Stimulated activated CD4-positive, alpha-beta T cell treated with anti-CD3 and anti-CD28 coated beads, Interleukin-2, amount 100 ng/mL, for 48 hours (primary cell): ENCODE measurements around the gene MARCHF3.
A peak's percentile ranks its signal among the peaks of the same experiment; 100 is the strongest.
"Not testable (repeated sequence)": the region's sequence is repeated elsewhere in the genome, so short reads cannot be mapped to it uniquely, and the experiment has no call there.

Source experiments
- DNase-seq, 2 donors: peaks; one replicate each; pipeline ENCODE4 v3.0.0-alpha.2; 2020

The MARCHF3 gene

DNA sequence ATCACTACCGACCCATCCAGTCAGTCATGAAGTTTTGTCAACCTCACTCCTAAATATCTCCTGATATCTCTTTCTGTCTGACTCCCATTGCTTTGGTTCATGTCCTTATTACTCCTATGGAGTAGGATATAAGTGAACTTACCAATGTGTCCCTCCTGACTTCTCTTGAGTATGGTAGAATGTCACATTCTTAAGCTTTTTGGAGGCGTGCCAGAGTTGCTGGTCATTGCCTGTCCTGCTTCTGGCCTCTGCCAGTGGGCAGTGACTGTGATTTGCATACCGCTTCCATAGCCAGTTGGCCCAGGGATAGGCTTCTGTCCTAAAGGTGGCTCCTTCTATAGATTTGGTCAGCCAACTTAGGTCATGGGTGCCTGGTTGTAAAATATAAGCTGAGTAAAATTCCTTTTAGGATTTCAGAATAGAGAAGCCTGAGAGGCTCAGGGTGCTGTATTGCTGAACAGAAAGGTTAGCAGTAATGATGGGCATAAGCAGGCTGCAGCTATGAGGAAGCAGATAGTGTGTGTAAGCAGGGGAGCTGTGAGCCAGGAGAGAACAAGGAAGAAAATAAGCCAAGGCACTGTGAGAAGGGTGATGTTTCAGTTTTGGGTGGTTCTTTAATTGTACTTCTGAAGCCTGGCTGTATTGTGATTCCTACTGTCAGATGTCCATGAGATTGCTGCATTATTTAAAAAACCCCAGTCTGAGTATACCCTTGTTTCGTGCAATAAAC, 16.1 kb upstream of the MARCHF3 start:
- DNase-seq: no peak

DNA sequence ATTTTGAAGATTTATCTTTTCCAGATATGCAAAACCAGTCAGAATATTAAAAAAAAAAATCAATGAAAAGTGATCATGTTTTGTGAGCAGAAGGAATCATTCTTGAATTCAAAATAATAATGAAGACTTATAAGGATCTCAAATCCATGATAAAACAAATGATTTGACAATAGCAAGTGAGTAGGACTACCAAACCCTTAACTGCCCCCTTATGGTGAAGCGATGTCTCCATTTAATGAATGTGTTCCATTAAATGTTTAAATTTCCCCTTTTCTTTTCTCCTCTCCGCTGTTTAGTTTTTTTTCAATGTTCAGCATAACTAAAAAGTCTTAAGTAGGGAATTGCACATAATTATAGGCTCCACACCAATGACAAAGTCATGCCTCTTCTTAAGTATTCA, 12.2 kb upstream of the MARCHF3 start:
- no peak for DNase-seq

DNA sequence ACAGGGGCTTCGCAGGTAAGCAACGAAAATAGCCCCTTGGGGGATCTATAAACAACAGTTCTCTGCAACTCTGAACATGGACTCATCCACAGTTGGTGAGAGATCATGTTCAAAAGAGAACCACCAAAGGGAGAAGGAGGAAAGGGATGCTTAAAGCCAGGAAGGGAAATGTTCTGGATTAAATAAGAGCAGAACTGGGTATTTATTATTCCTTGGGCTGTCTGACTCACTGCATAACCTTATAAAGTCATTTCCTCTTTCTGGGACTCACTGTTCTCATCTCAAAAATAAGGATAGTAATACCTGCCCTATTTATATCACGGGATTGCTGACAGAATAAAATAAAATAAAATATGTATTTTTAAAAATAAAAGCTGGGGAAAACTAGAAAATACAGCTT, 11.2 kb upstream of the MARCHF3 start:
- DNase-seq: no peak

DNA sequence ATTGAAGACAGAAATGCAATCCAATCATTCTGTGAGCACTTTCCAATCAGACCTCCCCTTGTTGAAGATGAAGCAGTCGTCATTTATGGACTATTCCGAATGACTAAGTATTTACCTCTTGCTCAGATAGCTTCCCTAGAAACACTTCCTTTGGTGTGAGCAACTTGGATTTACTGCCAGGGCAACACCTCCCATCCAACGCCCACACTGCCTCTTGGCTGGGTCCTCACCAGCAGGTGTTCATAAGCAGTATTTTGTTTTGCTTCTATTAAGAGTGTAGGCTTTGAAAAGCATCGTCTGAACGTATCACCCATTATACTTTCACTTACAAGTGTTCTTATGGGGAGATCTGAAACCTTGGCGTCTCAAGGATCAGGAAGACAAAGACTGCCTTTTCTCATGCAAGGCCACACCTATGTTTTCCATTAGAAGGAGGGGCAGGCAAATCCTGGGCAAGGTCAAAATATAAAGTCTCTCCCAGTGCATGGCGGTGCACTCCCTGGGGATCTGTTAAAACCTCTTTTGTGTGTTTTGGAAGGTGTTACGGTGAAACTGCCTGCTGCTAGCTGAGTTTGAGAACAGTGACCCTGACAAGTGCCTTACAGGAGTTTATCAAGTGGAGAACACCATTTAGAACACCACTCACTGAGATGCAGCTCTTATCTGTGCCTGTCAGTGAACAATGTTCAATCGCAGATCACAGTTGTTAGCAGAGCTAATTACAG, 10.6 kb upstream of the MARCHF3 start:
- DNase-seq: no peak

DNA sequence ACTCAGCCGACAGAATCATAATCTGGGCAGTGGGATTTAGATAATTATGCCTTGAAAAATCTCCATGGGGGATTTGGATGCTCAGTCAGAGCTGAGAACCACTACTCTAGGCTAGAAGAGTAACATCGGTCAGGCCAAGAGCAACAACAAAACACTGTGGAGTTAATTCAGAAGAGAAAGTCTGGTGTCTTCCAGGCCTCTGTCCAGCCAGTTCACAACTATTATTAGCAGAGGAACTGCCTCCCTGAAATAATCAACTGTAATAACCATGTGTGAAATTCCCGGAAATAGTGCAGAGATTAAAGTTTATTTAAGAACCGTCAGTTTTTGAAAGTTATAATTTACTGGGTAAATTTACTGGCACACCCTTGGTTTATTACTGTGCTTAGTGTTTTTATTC, 8.2 kb upstream of the MARCHF3 start:
- DNase-seq: no peak

DNA sequence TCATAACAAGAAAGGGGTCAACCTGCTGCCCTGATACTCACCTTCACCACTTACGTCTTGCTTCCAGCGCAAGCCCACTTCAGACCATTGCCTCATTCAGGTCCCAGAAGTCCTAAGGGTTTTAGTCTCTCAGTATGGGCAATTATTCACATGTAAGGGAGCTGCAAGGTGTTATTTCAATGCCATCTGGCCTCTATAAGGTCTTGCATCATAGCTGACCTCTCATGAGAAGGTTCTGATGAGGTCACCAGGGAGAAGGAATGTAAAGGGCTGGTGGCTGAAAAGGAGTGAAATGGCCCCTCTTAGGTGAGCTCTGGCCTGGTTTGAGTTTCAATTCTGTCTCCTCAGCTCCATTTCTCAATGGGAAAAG, 1.5 kb upstream of the MARCHF3 start:
- DNase-seq: no peak

DNA sequence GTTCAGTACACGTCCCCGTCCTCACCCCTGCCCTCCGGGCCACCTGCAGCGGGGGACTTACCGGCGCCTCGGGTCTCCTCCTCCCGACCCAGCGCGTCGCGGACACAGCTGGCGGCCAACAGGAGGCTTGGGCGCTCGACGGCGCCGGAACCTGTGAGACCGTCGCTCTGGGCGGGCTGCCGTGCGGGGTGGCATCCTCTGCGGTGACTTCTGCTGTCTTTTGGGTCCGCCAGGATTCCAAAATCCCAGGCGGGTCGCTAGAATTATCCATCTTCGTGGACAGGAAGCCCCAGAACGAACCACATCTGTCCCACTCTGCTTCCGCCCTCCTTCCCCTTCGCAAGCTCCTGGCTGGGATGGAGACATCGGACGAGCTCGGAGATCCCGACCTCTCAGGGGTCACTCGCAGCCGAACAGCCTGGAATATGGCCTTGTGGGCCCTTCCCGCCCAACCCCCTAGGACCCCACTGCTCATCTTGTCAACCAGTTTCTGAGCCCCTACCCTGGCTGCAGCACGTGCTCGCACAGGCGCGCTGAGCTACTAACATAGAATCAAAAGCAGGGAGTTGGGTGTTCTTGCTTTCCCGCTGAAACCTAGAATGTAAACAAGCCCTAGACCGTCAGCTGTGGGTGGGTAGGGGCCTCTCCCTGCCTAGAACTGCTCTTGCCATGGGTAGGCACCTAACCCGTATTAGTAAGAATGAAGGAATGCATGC, 947 bp upstream of the MARCHF3 start:
- peak; percentile 5 to 16 for DNase-seq

DNA sequence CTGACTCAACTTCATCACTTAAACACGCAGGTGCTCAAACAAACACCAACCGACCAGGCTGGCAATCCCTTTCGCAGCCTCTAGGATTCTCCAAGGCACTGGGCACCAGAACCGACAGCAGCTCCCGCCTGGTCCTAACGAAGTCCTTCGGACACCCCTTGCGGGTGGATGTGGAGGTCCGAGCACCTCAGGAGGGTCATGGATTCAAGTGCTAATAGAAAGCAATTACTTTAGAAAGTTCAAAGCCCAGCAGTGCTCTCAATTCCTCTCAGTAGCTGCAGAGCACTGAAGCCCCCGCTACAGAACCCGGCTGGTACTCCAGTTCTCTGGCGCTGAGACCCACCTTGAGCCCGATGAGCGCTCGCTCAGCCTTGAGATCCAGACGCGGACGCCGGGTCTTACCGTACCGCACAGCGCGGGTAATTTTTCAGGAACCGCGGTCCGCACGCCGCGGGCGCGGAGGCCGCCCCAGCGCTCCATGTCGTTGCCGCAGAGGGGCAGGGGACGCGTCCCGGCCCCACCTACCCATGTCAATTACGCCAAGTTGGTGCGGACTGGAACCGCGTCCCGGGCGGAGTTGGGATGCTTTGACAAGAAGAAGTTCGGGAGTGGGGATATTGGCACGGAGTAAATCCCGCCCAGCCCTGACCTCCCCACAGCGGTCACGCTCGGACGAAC, 638 bp downstream of the MARCHF3 start:
- peak; percentile 32 to 36 for DNase-seq

DNA sequence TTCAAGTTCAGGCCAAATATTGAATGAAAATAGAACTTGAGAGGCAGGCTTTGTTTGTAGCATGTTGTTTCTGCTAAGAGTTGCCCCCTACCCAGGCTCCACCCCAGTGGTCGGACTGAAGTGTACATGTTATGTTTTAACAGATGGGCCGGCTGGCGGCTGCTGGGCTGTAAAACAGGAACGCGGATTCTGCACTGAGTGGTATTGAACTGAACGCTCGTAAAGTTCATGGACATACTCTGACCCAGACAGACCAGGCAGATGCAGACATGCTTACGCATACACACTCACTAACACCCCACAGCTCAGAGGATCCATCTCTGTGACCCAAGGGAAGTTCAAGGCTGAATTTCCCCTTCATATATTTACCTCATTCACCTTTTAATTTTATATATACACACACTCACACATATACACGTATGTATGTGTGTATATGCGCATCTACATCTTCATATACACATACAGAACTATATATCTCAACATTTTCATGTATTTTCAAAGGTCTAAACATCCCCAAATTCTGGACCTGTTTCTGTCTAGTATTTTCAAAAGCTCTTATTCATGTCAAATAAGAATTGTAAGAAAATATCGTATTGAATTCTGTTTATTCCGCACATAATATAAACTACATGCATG, 1.4 kb downstream of the MARCHF3 start:
- DNase-seq: no peak

DNA sequence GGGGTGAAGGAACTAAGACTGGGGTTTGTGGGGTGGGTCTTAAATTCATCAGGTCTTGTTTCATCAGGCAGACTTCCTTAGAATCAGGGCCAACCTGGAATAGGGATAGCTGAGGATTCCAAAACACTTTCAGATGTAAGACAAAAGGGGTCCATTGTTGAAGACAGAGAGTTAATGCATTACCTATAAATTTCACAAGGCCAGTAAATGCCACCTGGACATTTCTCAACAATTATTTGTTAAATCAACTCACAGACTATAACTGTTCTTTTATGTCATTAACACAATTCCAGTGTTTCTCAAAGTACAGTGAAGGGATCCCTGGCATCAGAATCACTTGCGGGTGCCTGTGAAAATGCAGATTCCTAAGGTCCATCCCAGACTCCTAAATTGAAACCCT, 2.8 kb downstream of the MARCHF3 start:
- no peak for DNase-seq

DNA sequence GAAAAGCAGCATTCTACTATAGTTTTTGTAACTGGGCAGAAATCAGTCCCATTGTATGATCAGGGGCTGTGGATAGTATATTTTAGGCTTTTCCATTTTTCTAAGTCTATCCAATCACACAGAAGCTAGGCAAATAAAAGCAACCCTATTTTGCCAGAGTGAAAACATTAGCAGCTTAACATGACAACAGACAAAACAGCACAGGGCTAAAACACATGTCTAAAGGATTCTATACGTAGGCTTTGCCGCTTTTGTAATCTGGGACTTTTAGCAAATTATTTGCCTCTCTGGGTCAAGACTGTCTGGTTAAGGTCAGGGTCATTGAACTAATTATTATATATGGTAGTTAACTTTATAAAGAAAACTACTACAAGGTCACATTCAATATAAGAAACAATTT, 4.2 kb downstream of the MARCHF3 start:
- DNase-seq: no peak

DNA sequence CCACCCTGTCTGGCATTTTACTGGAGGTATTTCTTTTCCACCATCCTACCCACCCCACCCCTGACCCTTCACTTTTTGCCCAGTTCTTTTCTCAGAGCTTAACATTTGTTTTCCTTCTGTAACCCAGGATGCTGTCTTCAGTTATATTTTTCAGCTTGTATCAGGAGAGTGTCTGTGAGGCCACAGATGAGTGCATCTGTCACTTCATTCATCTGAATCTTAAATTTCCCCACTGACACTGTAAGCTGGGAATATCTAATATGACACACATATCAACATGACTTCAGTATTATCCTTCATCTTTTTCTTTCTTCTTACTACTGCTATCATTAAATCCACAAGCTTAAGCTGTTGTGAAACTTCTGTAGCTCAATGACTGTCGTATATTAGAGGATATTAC, 4.9 kb downstream of the MARCHF3 start:
- DNase-seq: no peak

DNA sequence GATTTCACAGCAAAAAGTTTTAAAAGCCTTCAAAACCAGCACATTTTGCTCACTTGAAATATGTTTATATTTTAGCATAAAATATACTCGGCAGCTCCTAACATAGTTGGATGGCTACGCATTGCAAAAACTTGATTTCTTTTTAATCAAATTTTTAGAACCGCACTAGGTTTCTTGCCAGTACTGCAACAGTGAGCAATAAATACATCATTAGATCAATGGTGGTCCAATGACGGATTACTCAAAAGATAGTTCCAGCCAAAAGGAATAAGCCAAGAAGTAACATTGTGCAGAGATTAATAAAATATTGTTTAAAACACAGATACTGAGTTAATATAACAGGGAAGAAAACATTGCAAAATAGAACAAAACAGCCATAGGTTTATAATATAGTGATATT, 5.5 kb downstream of the MARCHF3 start:
- DNase-seq: no peak

DNA sequence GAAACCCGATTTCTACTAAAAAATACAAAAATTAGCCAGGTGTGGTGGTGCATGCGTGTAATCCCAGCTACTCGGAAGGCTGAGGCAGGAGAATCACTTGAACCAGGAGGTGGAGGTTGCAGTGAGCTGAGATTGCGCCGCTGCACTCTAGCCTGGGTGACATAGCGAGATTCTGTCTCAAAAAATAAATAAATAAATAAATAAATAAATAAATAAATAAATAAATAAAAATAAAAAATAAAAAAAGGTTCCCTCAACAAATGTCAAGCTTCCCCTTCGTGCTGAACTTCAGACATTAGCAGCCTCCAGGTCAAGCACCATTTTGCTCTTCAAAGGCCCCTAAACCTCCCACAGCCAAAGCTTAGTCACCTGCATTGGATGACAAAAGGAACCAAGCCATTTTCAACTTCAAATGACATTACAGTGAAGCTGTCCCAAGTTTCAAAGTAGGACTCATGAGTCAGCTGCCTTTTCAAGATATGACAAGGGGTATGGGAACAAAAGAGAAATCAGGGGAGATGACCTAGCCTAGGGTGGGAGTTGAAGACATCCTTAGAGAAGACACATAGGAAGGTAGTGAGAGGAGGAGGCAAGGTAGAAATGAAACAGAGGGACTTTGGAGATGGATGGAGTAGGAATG, 6.7 kb downstream of the MARCHF3 start:
- not testable (repeated sequence) for DNase-seq

DNA sequence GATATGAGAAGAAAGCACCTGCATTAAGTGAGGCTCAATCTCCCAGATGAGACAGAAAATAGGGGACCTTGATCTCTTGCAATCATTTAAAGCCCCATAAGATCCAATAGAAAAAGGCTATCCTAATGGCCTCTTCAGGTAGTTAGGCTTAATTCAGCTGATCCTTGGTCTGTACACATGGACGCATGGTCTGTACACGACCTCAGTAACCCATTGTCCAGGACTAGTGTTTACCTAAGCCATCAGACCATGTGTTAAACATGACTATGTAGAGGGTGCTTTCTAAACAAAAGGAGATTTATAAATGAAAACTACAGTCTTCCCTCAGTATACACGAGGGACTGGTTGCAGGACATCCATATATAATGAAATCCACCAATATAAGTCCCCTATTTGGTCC, 7.5 kb downstream of the MARCHF3 start:
- DNase-seq: no peak

DNA sequence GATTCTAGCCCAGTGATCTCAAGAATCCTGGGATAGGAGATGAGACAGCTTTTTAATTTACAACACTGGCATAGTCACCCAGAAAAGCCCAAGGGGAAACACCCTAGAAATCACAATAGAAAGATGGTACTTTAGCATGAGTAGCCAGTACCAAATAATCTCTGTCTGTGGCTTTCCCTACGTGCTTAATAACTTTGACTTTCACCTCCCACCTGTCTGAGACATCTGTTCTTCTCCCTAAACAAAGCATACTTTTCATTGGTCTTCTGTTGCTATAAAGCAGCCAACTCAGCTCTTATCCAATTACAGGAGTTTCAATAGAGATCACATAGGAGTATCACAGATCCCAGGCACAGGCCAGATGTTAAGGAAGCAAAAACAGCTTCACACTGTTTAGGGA, 10.4 kb downstream of the MARCHF3 start:
- DNase-seq: no peak

DNA sequence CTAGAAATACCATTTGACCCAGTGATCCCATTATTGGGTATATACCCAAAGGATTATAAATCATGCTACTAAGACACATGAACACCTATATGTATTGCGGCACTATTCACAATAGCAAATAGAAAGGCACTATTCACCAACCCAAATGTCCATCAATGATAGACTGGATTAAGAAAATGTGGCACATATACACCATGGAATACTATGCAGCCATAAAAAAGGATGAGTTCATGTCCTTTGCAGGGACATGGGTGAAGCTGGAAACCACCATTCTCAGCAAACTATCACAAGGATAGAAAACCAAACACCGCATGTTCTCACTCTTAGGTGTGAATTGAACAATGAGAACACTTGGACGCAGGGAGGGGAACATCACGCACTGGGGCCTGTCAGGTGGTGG, 13.6 kb downstream of the MARCHF3 start:
- not testable (repeated sequence) for DNase-seq

DNA sequence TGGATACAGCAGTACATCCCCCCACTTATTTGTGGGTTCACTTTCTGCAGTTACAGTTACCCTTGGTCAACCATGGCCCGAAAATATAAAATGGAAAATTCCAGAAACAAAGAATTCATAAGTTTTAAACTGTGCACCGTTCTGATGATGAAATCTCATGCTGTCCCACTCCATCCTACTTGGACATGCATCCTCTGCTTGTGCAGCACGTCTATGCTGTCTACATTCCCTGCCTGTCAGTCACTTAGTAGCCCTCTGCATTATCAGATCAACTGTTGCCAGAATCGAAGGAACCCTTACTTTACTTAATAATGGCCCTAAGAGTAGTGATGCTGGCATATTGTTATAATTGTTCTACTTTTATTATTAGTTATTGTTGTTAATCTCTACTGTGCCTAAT, 14.6 kb downstream of the MARCHF3 start:
- DNase-seq: no peak

DNA sequence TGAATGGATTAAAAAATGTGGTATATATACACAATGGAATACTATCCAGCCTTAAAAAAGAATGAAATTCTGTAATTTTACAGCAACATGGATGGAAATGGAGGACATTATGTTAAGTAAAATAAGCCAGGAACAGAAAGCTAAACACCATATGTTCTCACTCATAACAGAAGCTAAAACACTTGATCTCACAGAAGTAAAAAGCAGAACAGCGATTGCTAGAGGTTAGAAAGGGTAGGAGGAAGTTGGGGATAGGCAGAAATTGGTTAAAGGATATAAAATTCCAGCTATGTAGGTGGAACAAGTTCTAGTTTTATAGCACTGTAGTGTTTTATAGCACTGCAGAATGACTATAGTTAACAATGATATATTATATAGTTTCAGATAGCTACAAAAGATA, 15.8 kb downstream of the MARCHF3 start:
- DNase-seq: no peak

DNA sequence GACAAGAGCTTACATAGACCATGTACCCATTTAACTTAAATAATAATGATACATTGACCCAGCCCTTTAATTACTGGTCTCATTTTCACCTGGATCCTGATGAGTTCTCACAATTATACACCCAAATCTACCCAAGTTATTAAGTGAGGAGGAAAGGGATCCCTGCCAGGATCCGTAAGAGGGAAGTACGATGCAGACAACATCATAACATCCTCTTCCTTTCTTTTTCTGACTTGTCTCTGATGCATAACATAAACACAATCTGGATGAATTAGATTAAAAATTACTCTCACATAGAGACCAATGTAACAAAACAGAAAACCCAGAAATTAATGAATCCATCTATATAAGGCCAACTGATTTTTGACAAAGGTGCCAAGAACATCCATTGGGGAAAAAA, 17.0 kb downstream of the MARCHF3 start:
- no peak for DNase-seq

DNA sequence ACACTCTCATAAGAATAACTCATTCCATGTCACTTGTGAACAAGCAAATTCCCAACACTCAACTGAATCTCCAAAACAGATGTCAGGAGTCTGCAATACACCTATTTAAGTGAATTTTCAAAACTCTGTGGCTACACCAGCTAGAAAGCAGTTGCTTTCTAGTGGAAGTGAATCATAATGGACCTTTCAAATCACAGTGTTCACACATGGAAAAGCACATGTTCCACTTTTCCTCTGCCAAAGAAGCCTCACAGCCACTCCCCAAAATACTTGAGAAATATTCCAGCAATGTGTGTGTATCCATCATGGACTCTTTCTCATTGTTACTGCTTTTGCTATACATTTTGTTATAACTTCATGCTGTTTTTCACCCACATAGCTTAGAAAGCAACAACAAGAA, 17.4 kb downstream of the MARCHF3 start:
- DNase-seq: no peak

DNA sequence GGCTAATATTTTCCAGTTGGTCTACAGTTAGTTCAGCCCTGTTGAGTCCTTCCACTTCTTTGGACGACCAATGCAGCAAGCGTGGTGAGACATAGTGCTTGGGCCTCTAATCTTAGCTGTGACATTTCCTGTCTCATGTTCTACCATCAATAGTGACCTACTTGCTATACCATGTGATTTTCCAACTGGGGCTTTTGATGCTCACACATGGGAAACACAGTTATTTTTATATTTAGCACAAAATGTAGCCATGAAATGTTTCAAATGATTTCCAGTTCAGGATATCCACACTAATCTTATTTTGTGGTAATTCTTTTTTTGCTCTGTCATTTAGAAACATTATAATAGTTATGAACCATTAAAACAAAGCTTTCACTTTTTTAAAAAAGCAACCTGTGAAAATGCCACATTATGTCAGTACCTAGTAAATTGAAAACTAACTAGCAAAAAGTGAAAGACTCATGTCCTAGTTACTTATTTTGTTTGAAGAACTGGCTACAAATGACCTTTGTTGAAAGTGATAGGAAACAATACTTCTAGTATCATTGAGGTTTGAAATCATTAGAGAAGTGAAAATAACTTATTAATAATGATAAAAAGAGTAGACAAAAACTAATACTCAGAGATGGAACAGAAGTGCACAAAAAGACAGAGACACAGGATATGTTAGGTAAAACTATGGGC, 18.3 kb downstream of the MARCHF3 start:
- no peak for DNase-seq
